Stomach (tissue), 4 donors: ENCODE measurements around the gene CDH22.

Experiments
- CTCF ChIP-seq, 7 experiments: fragments of 450-650 bp in 4 of 7; fragments of 200-600 bp in 3 of 7; sonication (generic) in 3 of 7; IDR thresholded peaks; one replicate each; pipeline ENCODE4 v1.5.1; 2016 to 2019; ENCODE audit warnings: antibody characterized with exemption in 7 of 7, control low read depth in 2 of 7, mild to moderate bottlenecking in 1 of 7
- EP300 ChIP-seq: sonication (generic); formaldehyde crosslinking; IDR thresholded peaks from one replicate; pipeline ENCODE4 v1.6.1; 2017; ENCODE audit warnings: antibody characterized with exemption
- POLR2A ChIP-seq, 4 donors: fragments of 450-650 bp; IDR thresholded peaks; one replicate each; pipeline ENCODE4 v1.6.1; 2016; ENCODE audit warnings: antibody characterized with exemption in 4 of 4, control low read depth in 2 of 4, mild to moderate bottlenecking in 1 of 4, moderate library complexity in 1 of 4
- POLR2AphosphoS5 ChIP-seq, 3 donors: sonication (generic); formaldehyde crosslinking; IDR thresholded peaks; one replicate each; pipeline ENCODE4 v1.6.1; 2016; ENCODE audit warnings: antibody characterized with exemption in 3 of 3

- TF ChIP-seq POLR2A (IDR thresholded peaks at IDR 0.05) (no peak), CTCF (IDR thresholded peaks at IDR 0.05) (no peak), POLR2AphosphoS5 (IDR thresholded peaks at IDR 0.05) (no peak), EP300 (no peak)
Observed at GRCh38 chr20:46264391-46265266, 43.7 kb downstream of the CDH22 start.
